ENCODE measurements around the gene RTRAF. TPM values are rescaled to one million over a fixed set of nuclear protein-coding genes. Genes with fewer than 3 reads are reported as not detected.

RTRAF gene
- total and polyA plus RNA-seq, 2 of the 8 experiments (the other 6 are each of a cell fraction or from before 2014, with no cell fraction given), result 149 to 359 TPM

DNA sequence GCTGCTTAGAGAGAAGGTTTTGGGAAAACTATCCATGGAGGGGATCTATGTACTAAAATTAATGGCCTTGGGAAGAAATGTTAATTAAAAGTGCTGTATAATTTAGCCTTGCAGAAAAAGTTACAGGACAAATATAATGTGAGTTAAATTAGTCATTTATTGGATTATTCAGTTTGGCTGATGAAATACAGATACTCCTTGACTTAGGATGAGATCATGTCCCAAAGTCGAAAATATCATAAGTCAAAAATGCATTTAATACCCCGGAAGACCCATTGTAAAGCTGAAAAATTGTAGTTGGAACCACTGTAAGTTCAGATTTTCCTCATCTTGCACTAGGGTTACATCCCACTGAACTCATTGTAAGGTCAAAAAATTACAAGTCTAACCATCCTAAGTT is 9.7 kb downstream of the RTRAF start (continued):
- TF ChIP-seq, protein P1, sequence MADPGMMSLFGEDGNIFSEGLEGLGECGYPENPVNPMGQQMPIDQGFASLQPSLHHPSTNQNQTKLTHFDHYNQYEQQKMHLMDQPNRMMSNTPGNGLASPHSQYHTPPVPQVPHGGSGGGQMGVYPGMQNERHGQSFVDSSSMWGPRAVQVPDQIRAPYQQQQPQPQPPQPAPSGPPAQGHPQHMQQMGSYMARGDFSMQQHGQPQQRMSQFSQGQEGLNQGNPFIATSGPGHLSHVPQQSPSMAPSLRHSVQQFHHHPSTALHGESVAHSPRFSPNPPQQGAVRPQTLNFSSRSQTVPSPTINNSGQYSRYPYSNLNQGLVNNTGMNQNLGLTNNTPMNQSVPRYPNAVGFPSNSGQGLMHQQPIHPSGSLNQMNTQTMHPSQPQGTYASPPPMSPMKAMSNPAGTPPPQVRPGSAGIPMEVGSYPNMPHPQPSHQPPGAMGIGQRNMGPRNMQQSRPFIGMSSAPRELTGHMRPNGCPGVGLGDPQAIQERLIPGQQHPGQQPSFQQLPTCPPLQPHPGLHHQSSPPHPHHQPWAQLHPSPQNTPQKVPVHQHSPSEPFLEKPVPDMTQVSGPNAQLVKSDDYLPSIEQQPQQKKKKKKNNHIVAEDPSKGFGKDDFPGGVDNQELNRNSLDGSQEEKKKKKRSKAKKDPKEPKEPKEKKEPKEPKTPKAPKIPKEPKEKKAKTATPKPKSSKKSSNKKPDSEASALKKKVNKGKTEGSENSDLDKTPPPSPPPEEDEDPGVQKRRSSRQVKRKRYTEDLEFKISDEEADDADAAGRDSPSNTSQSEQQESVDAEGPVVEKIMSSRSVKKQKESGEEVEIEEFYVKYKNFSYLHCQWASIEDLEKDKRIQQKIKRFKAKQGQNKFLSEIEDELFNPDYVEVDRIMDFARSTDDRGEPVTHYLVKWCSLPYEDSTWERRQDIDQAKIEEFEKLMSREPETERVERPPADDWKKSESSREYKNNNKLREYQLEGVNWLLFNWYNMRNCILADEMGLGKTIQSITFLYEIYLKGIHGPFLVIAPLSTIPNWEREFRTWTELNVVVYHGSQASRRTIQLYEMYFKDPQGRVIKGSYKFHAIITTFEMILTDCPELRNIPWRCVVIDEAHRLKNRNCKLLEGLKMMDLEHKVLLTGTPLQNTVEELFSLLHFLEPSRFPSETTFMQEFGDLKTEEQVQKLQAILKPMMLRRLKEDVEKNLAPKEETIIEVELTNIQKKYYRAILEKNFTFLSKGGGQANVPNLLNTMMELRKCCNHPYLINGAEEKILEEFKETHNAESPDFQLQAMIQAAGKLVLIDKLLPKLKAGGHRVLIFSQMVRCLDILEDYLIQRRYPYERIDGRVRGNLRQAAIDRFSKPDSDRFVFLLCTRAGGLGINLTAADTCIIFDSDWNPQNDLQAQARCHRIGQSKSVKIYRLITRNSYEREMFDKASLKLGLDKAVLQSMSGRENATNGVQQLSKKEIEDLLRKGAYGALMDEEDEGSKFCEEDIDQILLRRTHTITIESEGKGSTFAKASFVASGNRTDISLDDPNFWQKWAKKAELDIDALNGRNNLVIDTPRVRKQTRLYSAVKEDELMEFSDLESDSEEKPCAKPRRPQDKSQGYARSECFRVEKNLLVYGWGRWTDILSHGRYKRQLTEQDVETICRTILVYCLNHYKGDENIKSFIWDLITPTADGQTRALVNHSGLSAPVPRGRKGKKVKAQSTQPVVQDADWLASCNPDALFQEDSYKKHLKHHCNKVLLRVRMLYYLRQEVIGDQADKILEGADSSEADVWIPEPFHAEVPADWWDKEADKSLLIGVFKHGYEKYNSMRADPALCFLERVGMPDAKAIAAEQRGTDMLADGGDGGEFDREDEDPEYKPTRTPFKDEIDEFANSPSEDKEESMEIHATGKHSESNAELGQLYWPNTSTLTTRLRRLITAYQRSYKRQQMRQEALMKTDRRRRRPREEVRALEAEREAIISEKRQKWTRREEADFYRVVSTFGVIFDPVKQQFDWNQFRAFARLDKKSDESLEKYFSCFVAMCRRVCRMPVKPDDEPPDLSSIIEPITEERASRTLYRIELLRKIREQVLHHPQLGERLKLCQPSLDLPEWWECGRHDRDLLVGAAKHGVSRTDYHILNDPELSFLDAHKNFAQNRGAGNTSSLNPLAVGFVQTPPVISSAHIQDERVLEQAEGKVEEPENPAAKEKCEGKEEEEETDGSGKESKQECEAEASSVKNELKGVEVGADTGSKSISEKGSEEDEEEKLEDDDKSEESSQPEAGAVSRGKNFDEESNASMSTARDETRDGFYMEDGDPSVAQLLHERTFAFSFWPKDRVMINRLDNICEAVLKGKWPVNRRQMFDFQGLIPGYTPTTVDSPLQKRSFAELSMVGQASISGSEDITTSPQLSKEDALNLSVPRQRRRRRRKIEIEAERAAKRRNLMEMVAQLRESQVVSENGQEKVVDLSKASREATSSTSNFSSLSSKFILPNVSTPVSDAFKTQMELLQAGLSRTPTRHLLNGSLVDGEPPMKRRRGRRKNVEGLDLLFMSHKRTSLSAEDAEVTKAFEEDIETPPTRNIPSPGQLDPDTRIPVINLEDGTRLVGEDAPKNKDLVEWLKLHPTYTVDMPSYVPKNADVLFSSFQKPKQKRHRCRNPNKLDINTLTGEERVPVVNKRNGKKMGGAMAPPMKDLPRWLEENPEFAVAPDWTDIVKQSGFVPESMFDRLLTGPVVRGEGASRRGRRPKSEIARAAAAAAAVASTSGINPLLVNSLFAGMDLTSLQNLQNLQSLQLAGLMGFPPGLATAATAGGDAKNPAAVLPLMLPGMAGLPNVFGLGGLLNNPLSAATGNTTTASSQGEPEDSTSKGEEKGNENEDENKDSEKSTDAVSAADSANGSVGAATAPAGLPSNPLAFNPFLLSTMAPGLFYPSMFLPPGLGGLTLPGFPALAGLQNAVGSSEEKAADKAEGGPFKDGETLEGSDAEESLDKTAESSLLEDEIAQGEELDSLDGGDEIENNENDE (IDR thresholded peaks at IDR 0.05; ENCODE audit: insufficient replicate concordance, low read length), result no peak
- no peak for TF ChIP-seq YY1 (IDR thresholded peaks at IDR 0.05; ENCODE audit: low read depth, low read length)

All from H1 (cell line).